Measurements from ENCODE around the gene TINAG. TPM values are rescaled to one million over a fixed set of nuclear protein-coding genes. Genes with fewer than 3 reads are reported as not detected.

Gene TINAG
- total RNA-seq, 2 experiments from 2014 or later: not detected

Other genes starting within 250 kb of the TINAG start
- gene MLIP, start 197.0 kb upstream of the TINAG start, total RNA-seq: not detected

Measured in activated naive CD4-positive, alpha-beta T cell treated with anti-CD3 and anti-CD28 coated beads for 36 hours (primary cell).